Embryonic facial prominence (tissue), 1 donor: ENCODE data around the gene LPCAT1.
"Not testable (repeated sequence)": the region's sequence is repeated elsewhere in the genome, so short reads cannot be mapped to it uniquely, and the experiment has no call there.

Source experiments
- DNase-seq: peaks from one replicate; pipeline ENCODE4 v3.0.0-alpha.2; 2016; ENCODE audit errors: extremely low spot score

The LPCAT1 gene

GRCh38 chr5:1466631-1467265 lies 57.0 kb downstream of the LPCAT1 start:
- no peak for DNase-seq

- DNase-seq, result no peak
Measured at GRCh38 chr5:1465966-1466471, 57.7 kb downstream of the LPCAT1 start.

- no peak for DNase-seq
Measured at GRCh38 chr5:1465117-1465516, 58.6 kb downstream of the LPCAT1 start.

GRCh38 chr5:1464511-1464910 lies 59.2 kb downstream of the LPCAT1 start:
- DNase-seq, result no peak

GRCh38 chr5:1464096-1464446 lies 59.7 kb downstream of the LPCAT1 start:
- no peak for DNase-seq

- DNase-seq, result no peak
Measured at GRCh38 chr5:1463326-1464095, 60.2 kb downstream of the LPCAT1 start.

- no peak for DNase-seq
Measured at GRCh38 chr5:1462358-1462757, 61.4 kb downstream of the LPCAT1 start.

- DNase-seq, result no peak
Measured at GRCh38 chr5:1461396-1461795, 62.4 kb downstream of the LPCAT1 start.

GRCh38 chr5:1460054-1460682 lies 63.6 kb downstream of the LPCAT1 start:
- no peak for DNase-seq

- DNase-seq, result not testable (repeated sequence)
Measured at GRCh38 chr5:1459435-1459834, 64.3 kb downstream of the LPCAT1 start.

GRCh38 chr5:1456110-1456881 lies 67.5 kb downstream of the LPCAT1 start:
- DNase-seq, result not testable (repeated sequence)

- DNase-seq, result no peak
Measured at GRCh38 chr5:1453613-1454012, 70.1 kb downstream of the LPCAT1 start.

- DNase-seq, result no peak
Measured at GRCh38 chr5:1449081-1449630, 74.6 kb downstream of the LPCAT1 start.

GRCh38 chr5:1448511-1449011 lies 75.2 kb downstream of the LPCAT1 start:
- DNase-seq, result no peak

GRCh38 chr5:1447671-1448361 lies 75.9 kb downstream of the LPCAT1 start:
- DNase-seq, result no peak

GRCh38 chr5:1446602-1447343 lies 77.0 kb downstream of the LPCAT1 start:
- DNase-seq, result no peak

GRCh38 chr5:1445689-1446601 lies 77.8 kb downstream of the LPCAT1 start:
- DNase-seq, result no peak

- no peak for DNase-seq
Measured at GRCh38 chr5:1445313-1445688, 78.5 kb downstream of the LPCAT1 start, which contains the start of gene SLC6A3. Gene SLC6A3, minus strand, starts transcription at chr5:1445440. Its CDS starts 2,243 bp downstream, at chr5:1443197.
